Natural killer cell treated with Interleukin-12 subunit alpha and Interleukin-12 subunit beta and Interleukin-15 and Interleukin-18, amount 100 ng/mL, for 72 hours (primary cell): ENCODE results near the gene ZNF629. TPM values are rescaled to one million over a fixed set of nuclear protein-coding genes. Genes with fewer than 3 reads are reported as not detected.

Experiments
- ATAC-seq, 2 donors: fragments of 150-1000 bp; cut with Tn5 transposase in 1 of 2; sonication (Bioruptor Pico), chemical (Tn5 transposase) in 1 of 2; 2 replicates each; pipeline ENCODE4 v1.10.0; 2021
- DNase-seq: peaks from one replicate; pipeline ENCODE4 v3.0.0; 2022; ENCODE audit warnings: low spot score
- H3K27ac Mint-ChIP-seq, 2 donors: 1 replicate in 1 of 2; 2 replicates in 1 of 2; pipeline ENCODE4 v1.8.0; 2022; ENCODE audit warnings: mixed read lengths in 2 of 2, mild to moderate bottlenecking in 1 of 2, moderate library complexity in 1 of 2
- H3K27me3 Mint-ChIP-seq, 2 donors: 1 replicate in 1 of 2; 2 replicates in 1 of 2; pipeline ENCODE4 v1.8.0; 2022; ENCODE audit warnings: mixed read lengths in 2 of 2
- H3K36me3 Mint-ChIP-seq: one replicate; pipeline ENCODE4 v1.8.0; 2022; ENCODE audit warnings: mixed read lengths
- H3K4me1 Mint-ChIP-seq, 2 donors: 1 replicate in 1 of 2; 2 replicates in 1 of 2; pipeline ENCODE4 v1.8.0; 2022; ENCODE audit warnings: low read depth in 2 of 2, mixed read lengths in 2 of 2, mild to moderate bottlenecking in 1 of 2
- H3K4me3 Mint-ChIP-seq: one replicate; pipeline ENCODE4 v1.8.0; 2022; ENCODE audit warnings: mixed read lengths
- H3K9me3 Mint-ChIP-seq: 2 replicates; pipeline ENCODE4 v1.8.0; 2022; ENCODE audit warnings: mixed read lengths
- total RNA-seq, 2 donors: library from RNA; stranded (reverse); gene quantifications; one replicate each; pipeline ENCODE4 v1.2.3, GENCODE V29; 2022

The ZNF629 gene
- total RNA-seq, 2 donors from 2014 or later: 0.98 to 3.8 TPM

DNA sequence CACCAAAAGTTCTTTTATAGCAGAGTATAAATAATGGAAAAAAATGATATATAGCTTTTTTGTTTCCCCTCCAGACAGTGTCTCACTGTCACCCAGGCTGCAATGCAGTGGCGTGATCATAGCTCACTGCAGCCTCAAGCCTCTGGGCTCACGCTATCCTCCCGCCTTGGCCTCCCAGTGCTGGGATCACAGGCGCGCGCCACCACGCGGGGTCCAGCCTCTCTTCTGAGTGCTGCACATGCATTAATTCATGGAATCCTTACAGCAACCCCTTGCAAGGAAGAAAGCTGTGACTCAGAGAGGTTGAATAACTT lies 18.0 kb upstream of the ZNF629 start:
- no peaks in the 10 kb centered on the region for H3K9me3 Mint-ChIP-seq
- ATAC-seq: peak; percentile 9 to 31
- no peaks in the 10 kb centered on the region for H3K36me3 Mint-ChIP-seq
- H3K4me1 Mint-ChIP-seq: peaks cover 9 to 12% of the 10 kb centered on the region in 2 donors
- no peaks in the 10 kb centered on the region for H3K27me3 Mint-ChIP-seq
- peak overlapping the region in 1 of 2 donors; percentile 75 for H3K27ac Mint-ChIP-seq
- DNase-seq: no peak
- H3K4me3 Mint-ChIP-seq: peak overlapping the region; percentile 97

DNA sequence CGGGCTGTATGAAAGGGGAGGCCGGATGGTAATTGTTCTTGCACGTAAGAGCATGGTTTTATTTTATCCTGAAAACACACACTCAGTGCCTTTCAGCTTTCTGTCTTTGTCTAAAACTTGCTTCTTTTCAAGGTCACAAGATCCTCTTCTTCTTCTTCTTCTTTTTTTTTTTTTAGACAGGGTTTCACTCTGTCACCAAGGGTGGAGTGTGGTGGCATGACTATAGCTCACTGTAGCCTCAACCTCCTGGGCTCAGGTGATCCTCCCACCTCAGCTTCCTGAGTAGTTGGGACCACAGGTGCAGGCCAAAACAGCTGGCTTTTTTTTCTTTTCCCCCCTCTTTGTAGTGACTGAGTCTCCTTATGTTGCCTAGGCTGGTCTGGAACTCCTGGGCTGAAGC lies 15.9 kb upstream of the ZNF629 start:
- DNase-seq (no peak), ATAC-seq (no peak)
- H3K4me1 Mint-ChIP-seq: peaks cover 9 to 12% of the 10 kb centered on the region in 2 donors
- H3K27me3 Mint-ChIP-seq: no peaks in the 10 kb centered on the region
- H3K27ac Mint-ChIP-seq: no peak overlapping the region
- H3K4me3 Mint-ChIP-seq: no peak overlapping the region
- H3K9me3 Mint-ChIP-seq: no peaks in the 10 kb centered on the region
- H3K36me3 Mint-ChIP-seq: no peaks in the 10 kb centered on the region

- Mint-ChIP-seq H3K4me1 (no peaks in the 10 kb centered on the region), H3K9me3 (no peaks in the 10 kb centered on the region), H3K27ac (no peak overlapping the region), H3K27me3 (no peaks in the 10 kb centered on the region), H3K36me3 (no peaks in the 10 kb centered on the region), H3K4me3 (no peak overlapping the region)
- ATAC-seq (no peak), DNase-seq (no peak)
These were observed 10.8 kb upstream of the ZNF629 start for GRCh38 chr16:30797670-30798309.

- Mint-ChIP-seq H3K36me3 (no peaks in the 10 kb centered on the region), H3K9me3 (no peaks in the 10 kb centered on the region), H3K27ac (no peak overlapping the region), H3K4me3 (no peak overlapping the region), H3K4me1 (no peaks in the 10 kb centered on the region), H3K27me3 (no peaks in the 10 kb centered on the region)
- DNase-seq (no peak), ATAC-seq (no peak)
These were observed 7.6 kb upstream of the ZNF629 start for GRCh38 chr16:30794634-30795033.

DNA sequence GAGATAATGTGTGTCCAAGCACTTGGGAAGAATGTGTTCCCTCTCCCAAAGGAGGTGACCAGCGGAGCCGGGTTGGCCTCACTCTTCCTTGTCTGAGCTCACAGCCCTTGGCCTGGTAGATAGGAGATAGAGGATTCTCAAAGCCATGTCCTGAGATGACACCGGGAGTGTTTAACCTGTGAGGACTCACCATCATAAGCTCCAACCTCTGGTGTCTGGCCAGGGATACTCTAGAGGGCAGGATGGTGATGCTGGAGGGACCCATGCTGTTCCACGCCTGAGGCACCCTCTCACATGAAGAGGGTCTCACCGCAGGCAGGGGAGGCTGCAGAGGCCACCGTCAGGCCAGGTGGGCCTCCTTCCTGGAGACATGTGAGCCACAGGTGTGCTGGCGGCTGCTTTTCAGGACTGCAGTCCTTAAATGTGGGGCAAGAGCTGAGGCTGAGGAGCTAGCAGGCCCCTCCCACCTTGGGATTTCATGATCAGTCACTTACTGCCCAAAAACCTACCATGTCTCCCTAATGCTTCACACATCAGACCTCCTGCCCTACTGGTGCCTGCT lies 6.6 kb upstream of the ZNF629 start:
- H3K4me1 Mint-ChIP-seq: no peaks in the 10 kb centered on the region
- no peak overlapping the region for H3K4me3 Mint-ChIP-seq
- ATAC-seq (peak in 1 of 2 donors; percentile 40), DNase-seq (no peak)
- no peaks in the 10 kb centered on the region for H3K9me3 Mint-ChIP-seq
- H3K27me3 Mint-ChIP-seq: no peaks in the 10 kb centered on the region
- H3K27ac Mint-ChIP-seq: no peak overlapping the region
- no peaks in the 10 kb centered on the region for H3K36me3 Mint-ChIP-seq

DNA sequence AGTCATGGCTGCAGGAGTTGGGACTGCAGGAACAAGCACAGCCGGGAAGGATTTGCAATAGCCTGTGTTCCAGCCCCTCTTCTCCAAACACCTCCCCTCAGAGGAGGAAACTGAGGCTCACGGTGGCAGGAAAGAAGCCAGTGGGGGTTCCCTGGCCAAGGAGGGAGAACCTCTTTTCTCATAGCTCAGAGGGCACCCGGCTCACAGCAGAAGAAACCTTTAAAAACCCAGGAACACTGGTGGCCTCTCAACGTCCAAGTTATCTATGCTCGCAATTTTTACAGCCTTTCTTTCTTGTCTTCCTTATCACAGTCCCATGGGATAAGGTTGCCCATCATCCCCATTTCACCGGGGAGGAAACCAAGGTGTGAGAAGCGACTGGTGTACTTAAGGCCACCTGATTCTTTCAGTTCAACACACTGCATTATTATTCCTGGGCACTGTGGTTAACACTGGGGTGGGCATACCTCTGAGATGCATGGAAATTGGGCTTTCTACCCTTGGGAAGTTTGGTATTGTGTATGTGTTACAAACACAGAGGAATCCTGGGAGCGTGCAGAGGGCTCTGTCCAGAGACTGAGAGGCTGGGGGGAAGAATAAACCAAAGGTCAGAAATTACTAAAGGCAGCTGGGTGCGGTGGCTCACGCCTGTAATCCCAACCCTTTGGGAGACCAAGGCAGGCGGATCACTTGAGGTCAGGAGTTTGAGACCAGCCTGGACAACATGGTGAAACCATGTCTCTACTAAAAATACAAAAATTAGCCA lies 791 bp upstream of the ZNF629 start:
- DNase-seq (no peak), ATAC-seq (no peak)
- Mint-ChIP-seq H3K9me3 (no peaks in the 10 kb centered on the region), H3K27me3 (peaks cover 7 to 8% of the 10 kb centered on the region in 2 donors), H3K4me1 (peaks cover 7 to 11% of the 10 kb centered on the region in 2 donors), H3K27ac (peak overlapping the region in 1 of 2 donors; percentile 16), H3K4me3 (peak overlapping the region; percentile 76), H3K36me3 (no peaks in the 10 kb centered on the region)

DNA sequence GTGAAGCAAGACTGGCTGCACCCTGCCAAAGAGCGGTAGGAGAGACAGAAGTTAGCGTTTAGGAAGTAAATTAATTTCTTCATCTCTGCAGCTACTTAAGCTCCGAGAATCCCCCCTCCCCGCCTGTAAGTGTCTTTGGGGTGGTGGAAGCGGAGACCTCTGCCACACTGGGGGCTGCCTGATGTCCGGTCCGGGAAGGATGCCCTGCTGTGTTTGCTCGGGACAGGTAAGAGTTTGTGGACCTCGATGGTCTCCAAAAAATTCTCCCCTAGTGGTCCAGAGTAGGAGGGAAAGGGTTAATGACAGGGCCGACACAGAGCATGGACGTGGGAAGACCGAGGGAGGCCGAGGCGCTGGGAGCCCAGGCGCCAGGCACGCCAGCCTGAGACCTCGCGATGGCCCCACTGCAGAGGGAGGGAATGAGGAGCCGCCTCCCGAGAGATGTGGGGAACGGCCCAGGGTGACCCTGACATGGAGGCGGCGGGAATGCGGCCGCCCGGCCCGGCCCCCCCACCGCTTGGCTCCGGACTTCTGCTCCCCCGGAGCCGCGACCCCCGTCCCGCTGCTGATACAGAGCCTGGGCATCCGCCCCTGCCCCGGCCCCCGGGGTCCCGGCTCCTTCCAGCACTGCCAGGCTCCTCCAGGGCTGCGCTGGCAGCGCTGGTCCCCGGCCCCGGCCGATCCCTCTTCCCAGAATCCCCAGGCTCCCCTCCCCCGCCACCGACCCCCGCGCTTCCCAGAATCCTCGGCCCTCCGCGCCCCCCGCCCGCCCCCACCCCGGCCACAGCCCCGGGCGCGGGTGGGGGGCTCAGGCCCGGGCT lies 680 bp downstream of the ZNF629 start:
- peak; percentile 43 to 54 for ATAC-seq
- Mint-ChIP-seq H3K4me1 (peaks cover 7 to 11% of the 10 kb centered on the region in 2 donors), H3K27ac (no peak overlapping the region), H3K27me3 (peaks cover 7 to 8% of the 10 kb centered on the region in 2 donors), H3K4me3 (peak overlapping the region; percentile 71), H3K9me3 (no peaks in the 10 kb centered on the region), H3K36me3 (no peaks in the 10 kb centered on the region)
- DNase-seq: no peak

DNA sequence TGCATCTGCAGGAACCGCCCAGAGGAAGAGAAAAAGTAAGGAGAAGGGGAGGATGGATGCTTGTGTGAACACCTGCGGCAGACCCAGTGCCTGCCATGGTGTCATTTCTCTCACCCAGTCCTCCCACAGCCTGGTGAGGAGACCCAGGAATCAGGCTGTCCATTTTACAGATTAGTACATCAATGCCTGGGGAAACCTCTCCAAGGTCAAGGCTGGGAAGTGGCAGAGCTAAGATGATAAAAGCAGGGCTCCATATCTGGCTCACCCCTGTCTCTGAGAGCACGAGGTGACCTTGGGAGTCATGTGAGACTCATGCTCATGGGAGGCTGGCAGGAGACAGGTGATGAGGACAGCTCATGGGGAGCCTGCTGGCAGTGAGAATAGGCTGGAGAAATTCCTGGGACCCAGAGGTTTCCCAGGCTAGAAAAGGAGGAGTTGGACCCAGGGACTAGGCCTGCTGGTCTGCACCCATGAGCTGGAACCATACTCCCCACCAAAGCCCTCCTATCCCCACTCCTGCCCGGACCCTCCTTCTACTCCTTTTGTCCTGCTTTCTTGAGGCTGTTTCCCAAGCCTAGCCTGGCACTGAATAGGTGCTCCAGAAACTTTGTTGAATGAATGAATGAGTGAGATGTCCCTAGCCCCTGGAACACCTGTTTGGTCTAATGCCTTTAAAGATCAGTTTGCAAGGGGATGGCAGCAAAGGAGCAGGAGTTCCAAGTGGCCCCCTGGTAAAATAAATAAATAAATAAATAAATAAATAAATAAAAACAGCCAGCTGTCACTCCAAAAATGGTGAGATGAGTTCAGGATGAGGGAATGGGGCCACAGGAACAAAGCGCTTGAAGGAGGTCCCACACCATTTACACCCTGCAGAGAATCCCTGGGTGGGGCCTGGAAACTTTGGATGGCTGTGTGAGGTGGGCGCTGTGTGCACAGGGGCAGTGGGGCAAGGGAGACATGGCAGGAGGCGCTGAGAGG lies 1.6 kb downstream of the ZNF629 start:
- Mint-ChIP-seq H3K27me3 (peaks cover 7 to 8% of the 10 kb centered on the region in 2 donors), H3K27ac (no peak overlapping the region), H3K4me3 (peak overlapping the region; percentile 71), H3K36me3 (no peaks in the 10 kb centered on the region), H3K9me3 (no peaks in the 10 kb centered on the region), H3K4me1 (peaks cover 7 to 11% of the 10 kb centered on the region in 2 donors)
- ATAC-seq (no peak), DNase-seq (no peak)

DNA sequence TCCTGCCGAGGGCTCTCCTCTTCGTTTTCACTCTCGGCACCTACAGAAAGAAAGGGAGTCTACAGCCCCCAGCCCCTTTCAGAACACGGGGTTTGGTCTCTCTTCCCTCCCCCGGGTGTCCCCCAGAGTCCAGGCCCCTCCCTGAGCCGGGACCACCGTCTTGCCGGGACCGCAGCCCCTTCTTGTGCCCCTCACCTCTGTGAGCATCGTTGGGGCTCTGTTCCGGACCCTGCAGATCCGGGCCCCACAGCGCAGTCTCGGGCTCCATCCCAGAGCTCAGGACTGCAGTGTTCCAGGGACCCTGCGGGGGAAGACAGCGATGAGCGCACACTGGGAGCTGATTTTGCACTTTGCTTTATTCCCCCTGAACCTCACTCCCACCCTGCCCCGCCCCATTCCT lies 2.8 kb downstream of the ZNF629 start:
- DNase-seq: no peak
- no peak for ATAC-seq
- H3K9me3 Mint-ChIP-seq: no peaks in the 10 kb centered on the region
- H3K27me3 Mint-ChIP-seq: peaks cover 7 to 8% of the 10 kb centered on the region in 2 donors
- no peaks in the 10 kb centered on the region for H3K36me3 Mint-ChIP-seq
- H3K4me1 Mint-ChIP-seq: peaks cover 7 to 11% of the 10 kb centered on the region in 2 donors
- no peak overlapping the region for H3K27ac Mint-ChIP-seq
- no peak overlapping the region for H3K4me3 Mint-ChIP-seq

- Mint-ChIP-seq H3K27ac (no peak overlapping the region), H3K4me1 (peaks cover 7 to 14% of the 10 kb centered on the region in 2 donors), H3K36me3 (no peaks in the 10 kb centered on the region), H3K9me3 (no peaks in the 10 kb centered on the region), H3K27me3 (peaks cover 7 to 8% of the 10 kb centered on the region in 2 donors), H3K4me3 (no peak overlapping the region)
- no peak for DNase-seq
- ATAC-seq: no peak
These were observed 3.5 kb downstream of the ZNF629 start for GRCh38 chr16:30783280-30784109.

- Mint-ChIP-seq H3K4me1 (peaks cover 4 to 14% of the 10 kb centered on the region in 2 donors), H3K9me3 (no peaks in the 10 kb centered on the region), H3K27ac (no peak overlapping the region), H3K4me3 (no peak overlapping the region), H3K27me3 (peaks cover 1 to 4% of the 10 kb centered on the region in 2 donors), H3K36me3 (no peaks in the 10 kb centered on the region)
- DNase-seq: no peak
- ATAC-seq: no peak
These were observed 4.3 kb downstream of the ZNF629 start for GRCh38 chr16:30782486-30783279.

DNA sequence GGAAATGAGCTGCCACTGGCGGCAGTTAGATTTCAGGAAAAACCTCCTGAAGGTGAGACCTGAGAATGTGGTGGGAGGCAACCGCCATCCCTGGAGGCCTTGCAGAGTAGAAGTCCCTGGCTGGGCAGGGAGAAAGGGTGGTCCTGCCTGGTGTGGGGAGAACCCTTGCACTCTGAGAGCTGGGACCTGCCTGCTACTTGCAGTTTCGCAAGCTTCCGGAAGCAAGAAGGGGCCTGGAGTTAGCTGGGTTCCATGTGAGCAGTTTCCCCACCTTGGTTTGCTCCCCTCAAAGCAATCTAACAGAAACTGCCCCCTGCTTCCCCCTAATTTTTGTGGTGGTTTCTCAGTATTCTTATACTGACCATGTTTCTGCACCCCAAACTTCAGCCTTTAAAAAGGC lies 6.5 kb downstream of the ZNF629 start:
- DNase-seq: no peak
- Mint-ChIP-seq H3K9me3 (no peaks in the 10 kb centered on the region), H3K36me3 (no peaks in the 10 kb centered on the region), H3K4me3 (no peak overlapping the region), H3K4me1 (peaks cover 8 to 17% of the 10 kb centered on the region in 2 donors), H3K27ac (no peak overlapping the region), H3K27me3 (peaks cover 3 to 9% of the 10 kb centered on the region in 2 donors)
- no peak for ATAC-seq
